Ovary (tissue), 9 donors: ENCODE measurements around the gene CIAPIN1. TPM values are rescaled to one million over a fixed set of nuclear protein-coding genes. Genes with fewer than 3 reads are reported as not detected.

ENCODE experiments used
- DNase-seq, 5 donors: peaks; one replicate each; pipeline ENCODE4 v3.0.0-alpha.2; 2019 to 2020
- H3K27ac ChIP-seq, 2 donors: fragments of 200-600 bp; one replicate each; pipeline versions ENCODE4 v1.5.1 to v1.8.0; 2019 to 2022
- H3K27me3 ChIP-seq: fragments of 200-600 bp; one replicate; pipeline ENCODE4 v1.8.0; 2022
- H3K36me3 ChIP-seq: fragments of 200-600 bp; sonication (generic); one replicate; pipeline ENCODE4 v1.5.1; 2019
- H3K4me1 ChIP-seq: one replicate; pipeline ENCODE4 v1.8.1; 2013; ENCODE audit warnings: mild to moderate bottlenecking, moderate library complexity; ENCODE audit not compliant: insufficient read depth
- H3K4me3 ChIP-seq: fragments of 200-600 bp; sonication (generic); one replicate; pipeline ENCODE4 v1.5.1; 2017
- H3K9me3 ChIP-seq, 2 donors: fragments of 200-600 bp in 1 of 2; sonication (generic) in 1 of 2; one replicate each; pipeline versions ENCODE4 v1.5.1 to v1.8.1; 2013 to 2019; ENCODE audit warnings: mild to moderate bottlenecking in 1 of 2, moderate library complexity in 1 of 2
- EP300 ChIP-seq: sonication (generic); formaldehyde crosslinking; IDR thresholded peaks from one replicate; pipeline ENCODE4 v1.6.1; 2017; ENCODE audit warnings: antibody characterized with exemption
- POLR2A ChIP-seq: fragments of 450-650 bp; IDR thresholded peaks from one replicate; pipeline ENCODE4 v1.6.1; 2017; ENCODE audit warnings: antibody characterized with exemption, mild to moderate bottlenecking, moderate library complexity
- WGBS, 3 donors: extraction: QIAGEN DNeasy Blood & Tissue Kit in 1 of 3; methylation state at CpG; one replicate each; pipeline versions ENCODE4 v1.1.5 to v1.1.7; 2013 to 2017; 5-methylcytosine and 5-hydroxymethylcytosine counted together
- intact Hi-C, 4 donors: fragments of 100-400 bp; cut with DNase I; formaldehyde crosslinking; loops; one replicate each; pipeline versions ENCODE4 v1.11.0 to v1.15.1; 2022 to 2023
- polyA plus RNA-seq, 2 donors: library from polyadenylated mRNA; stranded (reverse); fragments of 200-250 nt in 1 of 2; fragments of 350-450 nt in 1 of 2; fragmentation: Illumina TruSeq in 1 of 2; extraction: RNeasy Lipid Tissue Mini Kit (QIAGEN cat#74804) in 1 of 2; gene quantifications; one replicate each; pipeline ENCODE4 v1.2.3, GENCODE V29; 2013 to 2014
- total RNA-seq, 7 donors: library from RNA; depleted of rRNA in 2 of 7; stranded (reverse); fragments of >200 nt in 2 of 7; fragmentation: NEBNext Ultra II Directional in 3 of 7; extraction: Animal tissue kit (Norgen Biotek cat#: 25700) in 3 of 7; gene quantifications; one replicate each; pipeline versions ENCODE4 v1.1.0 to v1.2.4, GENCODE V29; 2016 to 2023
- TF ChIP-seq, protein P1 (sequence below), 3 donors: fragments of 450-650 bp in 2 of 3; fragments of 200-600 bp in 1 of 3; IDR thresholded peaks; one replicate each; pipeline versions ENCODE4 v1.5.1 to v1.8.0; 2016 to 2022; ENCODE audit warnings: antibody characterized with exemption in 3 of 3, mild to moderate bottlenecking in 1 of 3
- donor health status: DM: no; HTN: no; CAD: no; lungs with moderate emphysema.
- donor health status: DM: no; HTN: no; CAD: no.
- donor health status: Bipolar disorder and iron deficiency.
- donor health status: DM: yes; HTN: yes; CAD: no.
- donor health status: DM: no; HTN: no; CAD: no.
- donor health status: DM: yes; HTN: yes; CAD: no.

CIAPIN1 gene
- total and polyA plus RNA-seq, 9 donors = 9.2 to 33.5 (median 20.8) TPM

- Histone ChIP-seq H3K4me1 (no peaks in the 10 kb centered on the region), H3K27ac (no peak overlapping the region), H3K9me3 (no peaks in the 10 kb centered on the region), H3K4me3 (no peak overlapping the region), H3K27me3 (no peaks in the 10 kb centered on the region), H3K36me3 (no peaks in the 10 kb centered on the region)
- no peak for DNase-seq
- TF ChIP-seq EP300 (no peak), POLR2A (no peak)
- TF ChIP-seq, protein P1, sequence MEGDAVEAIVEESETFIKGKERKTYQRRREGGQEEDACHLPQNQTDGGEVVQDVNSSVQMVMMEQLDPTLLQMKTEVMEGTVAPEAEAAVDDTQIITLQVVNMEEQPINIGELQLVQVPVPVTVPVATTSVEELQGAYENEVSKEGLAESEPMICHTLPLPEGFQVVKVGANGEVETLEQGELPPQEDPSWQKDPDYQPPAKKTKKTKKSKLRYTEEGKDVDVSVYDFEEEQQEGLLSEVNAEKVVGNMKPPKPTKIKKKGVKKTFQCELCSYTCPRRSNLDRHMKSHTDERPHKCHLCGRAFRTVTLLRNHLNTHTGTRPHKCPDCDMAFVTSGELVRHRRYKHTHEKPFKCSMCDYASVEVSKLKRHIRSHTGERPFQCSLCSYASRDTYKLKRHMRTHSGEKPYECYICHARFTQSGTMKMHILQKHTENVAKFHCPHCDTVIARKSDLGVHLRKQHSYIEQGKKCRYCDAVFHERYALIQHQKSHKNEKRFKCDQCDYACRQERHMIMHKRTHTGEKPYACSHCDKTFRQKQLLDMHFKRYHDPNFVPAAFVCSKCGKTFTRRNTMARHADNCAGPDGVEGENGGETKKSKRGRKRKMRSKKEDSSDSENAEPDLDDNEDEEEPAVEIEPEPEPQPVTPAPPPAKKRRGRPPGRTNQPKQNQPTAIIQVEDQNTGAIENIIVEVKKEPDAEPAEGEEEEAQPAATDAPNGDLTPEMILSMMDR (IDR thresholded peaks at IDR 0.05) = no peak
- intact Hi-C loops = no loop called here
- WGBS, 3 donors = 79 to 83% (median 81%) methylated on average over 4 of the region's 4 CpGs
These were observed 50.4 kb downstream of the CIAPIN1 start for GRCh38 chr16:57396786-57397185.

DNA sequence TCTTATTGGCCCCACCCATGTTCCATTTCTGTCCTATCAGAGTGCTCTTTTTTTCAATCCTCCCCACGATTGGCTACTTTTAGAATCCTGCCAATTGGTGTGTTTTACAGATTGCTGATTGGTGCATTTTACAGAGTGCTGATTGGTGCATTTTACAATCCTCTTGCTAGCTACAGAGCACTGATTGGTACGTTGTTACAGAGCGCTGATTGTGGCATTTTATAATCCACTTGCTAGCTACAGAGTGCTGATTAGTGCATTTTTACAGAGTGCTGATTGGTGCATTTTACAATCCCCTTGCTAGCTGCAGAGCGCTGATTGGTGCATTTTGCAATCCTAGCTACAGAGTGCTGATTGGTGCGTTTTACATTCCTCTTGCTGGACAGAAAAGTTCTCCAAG, 52.2 kb downstream of the CIAPIN1 start:
- TF ChIP-seq POLR2A (no peak), EP300 (no peak)
- TF ChIP-seq, protein P1 (IDR thresholded peaks at IDR 0.05) = no peak

DNA sequence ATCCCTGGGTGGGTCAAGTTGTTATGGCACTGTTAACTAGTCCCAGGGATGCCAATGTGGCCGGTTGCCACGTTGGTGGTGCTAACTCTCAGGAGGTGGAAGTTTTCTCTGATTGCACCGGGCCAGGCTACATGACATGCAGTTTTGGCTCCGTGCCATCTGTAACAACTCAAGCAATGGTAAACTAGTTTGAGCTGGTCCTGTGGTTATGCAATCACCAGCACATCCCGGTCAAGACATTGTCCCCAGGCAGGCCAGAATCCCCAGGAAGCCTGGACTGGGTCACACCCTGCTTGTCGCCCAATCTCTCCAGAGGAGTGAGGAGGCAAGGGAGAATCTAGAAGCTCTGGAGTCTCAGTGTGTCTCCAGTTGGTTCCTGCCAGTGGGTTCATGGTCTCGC, 52.7 kb downstream of the CIAPIN1 start:
- intact Hi-C loops = no loop called here
- Histone ChIP-seq H3K4me3 (no peak overlapping the region), H3K4me1 (no peaks in the 10 kb centered on the region), H3K36me3 (no peaks in the 10 kb centered on the region), H3K27me3 (no peaks in the 10 kb centered on the region), H3K9me3 (no peaks in the 10 kb centered on the region), H3K27ac (no peak overlapping the region)
- WGBS, 3 donors = 63 to 75% (median 70%) methylated on average over 7 of the region's 7 CpGs
- DNase-seq = no peak
- TF ChIP-seq, protein P1 (IDR thresholded peaks at IDR 0.05) = no peak
- no peak for TF ChIP-seq POLR2A
- no peak for TF ChIP-seq EP300

More for the DNA sequence above, 52.2 kb downstream of the CIAPIN1 start:
- intact Hi-C loops = no loop called here
- no peak overlapping the region for H3K27ac ChIP-seq
- no peak for DNase-seq
- no peaks in the 10 kb centered on the region for H3K36me3 ChIP-seq
- no peak overlapping the region for H3K4me3 ChIP-seq
- no peaks in the 10 kb centered on the region for H3K9me3 ChIP-seq
- H3K4me1 ChIP-seq = no peaks in the 10 kb centered on the region
- 81 to 83% (median 82%) methylated on average over 5 of the region's 5 CpGs for WGBS, 3 donors
- H3K27me3 ChIP-seq = no peaks in the 10 kb centered on the region

DNA sequence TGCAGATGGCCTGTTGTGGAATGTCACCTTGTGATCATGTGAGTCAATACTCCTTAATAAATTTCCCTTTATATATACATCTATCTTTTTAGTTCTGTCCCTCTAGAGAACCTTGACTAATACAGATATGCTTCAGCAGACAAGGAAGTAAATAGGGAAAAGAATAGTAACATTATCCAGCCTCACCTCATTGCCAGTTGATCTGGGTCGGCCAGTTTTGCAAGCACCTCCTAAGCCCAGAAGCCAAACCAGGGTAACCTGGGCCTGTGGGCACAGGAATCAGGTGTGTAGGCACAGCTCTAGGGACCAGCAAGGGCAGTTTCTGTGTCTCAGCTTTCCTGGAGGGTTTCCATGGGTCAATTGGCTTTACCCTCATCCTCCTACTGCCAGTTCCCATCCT, 54.5 kb downstream of the CIAPIN1 start:
- intact Hi-C loops = no loop called here
- 83 to 85% (median 85%) methylated on average over 1 of the region's 1 CpG for WGBS, 3 donors

More for the DNA sequence above, 54.5 kb downstream of the CIAPIN1 start:
- H3K27me3 ChIP-seq = no peaks in the 10 kb centered on the region
- no peaks in the 10 kb centered on the region for H3K36me3 ChIP-seq
- H3K4me3 ChIP-seq = no peak overlapping the region
- H3K27ac ChIP-seq = no peak overlapping the region
- H3K4me1 ChIP-seq = no peaks in the 10 kb centered on the region
- TF ChIP-seq, protein P1 (IDR thresholded peaks at IDR 0.05) = no peak
- no peak for TF ChIP-seq POLR2A
- TF ChIP-seq EP300 = no peak
- no peaks in the 10 kb centered on the region for H3K9me3 ChIP-seq
- no peak for DNase-seq
